ENCODE measurements around the gene PTPRU.

Gene PTPRU

DNA sequence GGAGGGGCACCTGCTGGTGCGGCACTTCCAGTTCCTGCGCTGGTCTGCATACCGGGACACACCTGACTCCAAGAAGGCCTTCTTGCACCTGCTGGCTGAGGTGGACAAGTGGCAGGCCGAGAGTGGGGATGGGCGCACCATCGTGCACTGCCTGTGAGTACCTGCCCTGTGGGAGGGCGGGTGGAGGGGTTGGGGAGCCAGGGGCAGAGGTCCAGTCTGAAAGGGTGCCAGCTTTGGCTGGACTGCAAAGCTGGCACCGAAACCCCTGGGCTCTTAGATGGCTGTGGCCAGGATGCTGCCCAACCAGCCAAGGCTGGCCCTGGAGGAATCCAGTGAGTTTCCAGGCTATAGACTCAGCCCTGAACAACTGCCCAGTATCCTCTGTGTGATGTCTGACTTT is 87.3 kb downstream of the PTPRU start (continued):
- no peak for TF ChIP-seq ZNF600 (tag by site-specific recombination; IDR thresholded peaks at IDR 0.05)
- TF ChIP-seq ZNF155 (tag by site-specific recombination; IDR thresholded peaks at IDR 0.05): no peak

DNA sequence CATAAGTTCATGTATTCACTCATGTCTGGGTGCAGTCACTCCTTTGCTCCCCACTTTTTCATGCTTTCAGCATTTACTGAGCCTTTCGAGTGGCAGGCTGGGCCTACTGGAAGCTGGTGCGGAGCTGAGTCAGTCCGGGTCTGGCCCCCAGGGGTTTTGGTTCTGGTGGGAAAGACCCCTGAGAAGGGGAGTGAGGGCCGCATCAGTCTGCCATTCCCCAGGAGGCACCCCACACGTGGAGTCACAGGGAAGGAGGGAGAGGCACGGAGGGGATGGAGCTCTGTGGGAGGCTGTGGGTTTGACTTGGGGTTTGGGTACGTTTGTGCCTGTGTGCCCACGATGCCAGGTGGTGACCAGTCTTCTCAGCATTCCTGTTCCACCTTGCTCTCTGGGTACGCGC is 87.9 kb downstream of the PTPRU start:
- Histone ChIP-seq H3K9me3 (ENCODE audit: control insufficient read depth, insufficient read depth, low read depth, low read length) (no peaks in the 10 kb centered on the region), H3K4me3 (ENCODE audit: low read depth, low read length) (no peak overlapping the region), H3K27ac (ENCODE audit: extremely low read depth, low read depth, low read length) (no peak overlapping the region), H3K36me3 (ENCODE audit: control insufficient read depth in 2 of 2, insufficient read depth in 1 of 2, low read length in 2 of 2) (peaks cover 0 to 63% of the 10 kb centered on the region in 2 experiments; a peak in 2 of 3 replicates), H3K4me1 (ENCODE audit: control insufficient read depth, insufficient read depth, low read length) (no peaks in the 10 kb centered on the region)
- no peak for TF ChIP-seq ZNF174 (tag by site-specific recombination; IDR thresholded peaks at IDR 0.05)
- TF ChIP-seq MYNN (tag by site-specific recombination; IDR thresholded peaks at IDR 0.05; ENCODE audit: borderline replicate concordance): no peak
- no peak for TF ChIP-seq ZNF76 (tag by site-specific recombination; IDR thresholded peaks at IDR 0.05; ENCODE audit: borderline replicate concordance, low read depth)
- peak; percentile 31; the same call in 1 of the 2 replicates for TF ChIP-seq GLIS1 (tag by site-specific recombination; IDR thresholded peaks at IDR 0.05)
- TF ChIP-seq, protein P1, sequence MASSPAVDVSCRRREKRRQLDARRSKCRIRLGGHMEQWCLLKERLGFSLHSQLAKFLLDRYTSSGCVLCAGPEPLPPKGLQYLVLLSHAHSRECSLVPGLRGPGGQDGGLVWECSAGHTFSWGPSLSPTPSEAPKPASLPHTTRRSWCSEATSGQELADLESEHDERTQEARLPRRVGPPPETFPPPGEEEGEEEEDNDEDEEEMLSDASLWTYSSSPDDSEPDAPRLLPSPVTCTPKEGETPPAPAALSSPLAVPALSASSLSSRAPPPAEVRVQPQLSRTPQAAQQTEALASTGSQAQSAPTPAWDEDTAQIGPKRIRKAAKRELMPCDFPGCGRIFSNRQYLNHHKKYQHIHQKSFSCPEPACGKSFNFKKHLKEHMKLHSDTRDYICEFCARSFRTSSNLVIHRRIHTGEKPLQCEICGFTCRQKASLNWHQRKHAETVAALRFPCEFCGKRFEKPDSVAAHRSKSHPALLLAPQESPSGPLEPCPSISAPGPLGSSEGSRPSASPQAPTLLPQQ (tag by site-specific recombination; IDR thresholded peaks at IDR 0.05): no peak
- no peak for TF ChIP-seq ZNF202 (tag by site-specific recombination; IDR thresholded peaks at IDR 0.05; ENCODE audit: borderline replicate concordance)
- no peak for TF ChIP-seq ZNF404 (tag by site-specific recombination; IDR thresholded peaks at IDR 0.05)
- TF ChIP-seq, protein P2, sequence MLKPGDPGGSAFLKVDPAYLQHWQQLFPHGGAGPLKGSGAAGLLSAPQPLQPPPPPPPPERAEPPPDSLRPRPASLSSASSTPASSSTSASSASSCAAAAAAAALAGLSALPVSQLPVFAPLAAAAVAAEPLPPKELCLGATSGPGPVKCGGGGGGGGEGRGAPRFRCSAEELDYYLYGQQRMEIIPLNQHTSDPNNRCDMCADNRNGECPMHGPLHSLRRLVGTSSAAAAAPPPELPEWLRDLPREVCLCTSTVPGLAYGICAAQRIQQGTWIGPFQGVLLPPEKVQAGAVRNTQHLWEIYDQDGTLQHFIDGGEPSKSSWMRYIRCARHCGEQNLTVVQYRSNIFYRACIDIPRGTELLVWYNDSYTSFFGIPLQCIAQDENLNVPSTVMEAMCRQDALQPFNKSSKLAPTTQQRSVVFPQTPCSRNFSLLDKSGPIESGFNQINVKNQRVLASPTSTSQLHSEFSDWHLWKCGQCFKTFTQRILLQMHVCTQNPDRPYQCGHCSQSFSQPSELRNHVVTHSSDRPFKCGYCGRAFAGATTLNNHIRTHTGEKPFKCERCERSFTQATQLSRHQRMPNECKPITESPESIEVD (tag by site-specific recombination; IDR thresholded peaks at IDR 0.05): no peak
- ChIA-PET POLR2A (no interaction called here), CTCF (interaction anchor here (0.6 kb wide), 1 partner anchor 1056 kb away, joined by 3 read pairs; no protein-coding TSS in a partner anchor)

DNA sequence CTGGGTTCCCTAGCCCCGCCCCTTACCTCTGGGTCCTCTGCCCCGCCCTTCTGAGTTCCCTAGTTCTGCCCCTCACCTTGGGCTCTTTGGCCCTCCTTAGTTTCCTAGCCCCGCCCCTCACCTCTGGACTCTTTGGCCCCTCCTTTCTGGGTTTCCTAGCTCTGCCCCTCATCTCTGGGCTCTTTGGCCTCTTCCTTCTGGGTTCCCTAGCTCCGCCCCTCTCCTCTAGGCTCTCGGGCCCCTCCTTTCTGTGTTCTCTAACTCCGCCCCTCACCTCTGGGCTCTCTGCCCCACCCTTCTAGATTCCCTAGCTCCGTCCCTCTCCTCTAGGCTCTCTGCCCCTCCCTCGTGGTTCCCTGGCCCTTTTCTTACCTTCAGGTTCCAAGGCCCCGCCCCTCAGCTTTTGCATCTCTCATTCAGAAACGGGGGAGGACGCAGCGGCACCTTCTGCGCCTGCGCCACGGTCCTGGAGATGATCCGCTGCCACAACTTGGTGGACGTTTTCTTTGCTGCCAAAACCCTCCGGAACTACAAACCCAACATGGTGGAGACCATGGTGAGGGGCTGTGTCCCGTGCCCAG is 88.5 kb downstream of the PTPRU start:
- H3K4me1 ChIP-seq (ENCODE audit: control insufficient read depth, insufficient read depth, low read length): no peaks in the 10 kb centered on the region
- H3K9me3 ChIP-seq (ENCODE audit: control insufficient read depth, insufficient read depth, low read depth, low read length): no peaks in the 10 kb centered on the region
- H3K27ac ChIP-seq (ENCODE audit: extremely low read depth, low read depth, low read length): no peak overlapping the region
- POLR2A ChIA-PET: no interaction called here
- CTCF ChIA-PET: interaction anchor here (0.6 to 0.7 kb wide), 2 partner anchors 8 to 1055 kb away, joined by 3 read pairs; no protein-coding TSS in a partner anchor
- TF ChIP-seq SP2 (tag by site-specific recombination; IDR thresholded peaks at IDR 0.05) (peak; percentile 43; the same call in 1 of the 2 replicates), KLF1 (tag by site-specific recombination; IDR thresholded peaks at IDR 0.05) (0 out of 2 replicates have a peak, but pooled peaks have one; percentile 44), ZNF558 (tag by site-specific recombination; IDR thresholded peaks at IDR 0.05) (no peak), ZNF621 (tag by site-specific recombination; IDR thresholded peaks at IDR 0.05) (no peak), ZEB2 (tag by site-specific recombination; IDR thresholded peaks at IDR 0.05) (no peak), SP3 (tag by site-specific recombination; IDR thresholded peaks at IDR 0.05) (peak; percentile 46), TRIM28 (IDR thresholded peaks at IDR 0.05; ENCODE audit: borderline replicate concordance, low read length) (no peak), ZBTB17 (tag by site-specific recombination; IDR thresholded peaks at IDR 0.05) (peak; percentile 54), ZNF48 (tag by site-specific recombination; IDR thresholded peaks at IDR 0.05) (no peak), OVOL3 (tag by site-specific recombination; IDR thresholded peaks at IDR 0.05) (no peak)
- TF ChIP-seq, protein P3, sequence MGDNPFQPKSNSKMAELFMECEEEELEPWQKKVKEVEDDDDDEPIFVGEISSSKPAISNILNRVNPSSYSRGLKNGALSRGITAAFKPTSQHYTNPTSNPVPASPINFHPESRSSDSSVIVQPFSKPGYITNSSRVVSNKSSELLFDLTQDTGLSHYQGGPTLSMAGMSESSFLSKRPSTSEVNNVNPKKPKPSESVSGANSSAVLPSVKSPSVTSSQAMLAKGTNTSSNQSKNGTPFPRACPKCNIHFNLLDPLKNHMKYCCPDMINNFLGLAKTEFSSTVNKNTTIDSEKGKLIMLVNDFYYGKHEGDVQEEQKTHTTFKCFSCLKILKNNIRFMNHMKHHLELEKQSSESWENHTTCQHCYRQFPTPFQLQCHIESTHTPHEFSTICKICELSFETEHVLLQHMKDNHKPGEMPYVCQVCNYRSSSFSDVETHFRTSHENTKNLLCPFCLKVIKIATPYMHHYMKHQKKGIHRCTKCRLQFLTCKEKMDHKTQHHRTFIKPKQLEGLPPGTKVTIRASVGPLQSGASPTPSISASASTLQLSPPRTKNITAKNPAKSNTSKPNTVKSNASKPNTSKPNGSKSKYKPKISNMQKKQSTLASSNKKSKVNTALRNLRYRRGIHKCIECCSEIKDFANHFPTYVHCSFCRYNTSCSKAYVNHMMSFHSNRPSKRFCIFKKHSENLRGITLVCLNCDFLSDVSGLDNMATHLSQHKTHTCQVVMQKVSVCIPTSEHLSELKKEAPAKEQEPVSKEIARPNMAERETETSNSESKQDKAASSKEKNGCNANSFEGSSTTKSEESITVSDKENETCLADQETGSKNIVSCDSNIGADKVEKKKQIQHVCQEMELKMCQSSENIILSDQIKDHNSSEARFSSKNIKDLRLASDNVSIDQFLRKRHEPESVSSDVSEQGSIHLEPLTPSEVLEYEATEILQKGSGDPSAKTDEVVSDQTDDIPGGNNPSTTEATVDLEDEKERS (tag by site-specific recombination; IDR thresholded peaks at IDR 0.05): no peak
- TF ChIP-seq, protein P4, sequence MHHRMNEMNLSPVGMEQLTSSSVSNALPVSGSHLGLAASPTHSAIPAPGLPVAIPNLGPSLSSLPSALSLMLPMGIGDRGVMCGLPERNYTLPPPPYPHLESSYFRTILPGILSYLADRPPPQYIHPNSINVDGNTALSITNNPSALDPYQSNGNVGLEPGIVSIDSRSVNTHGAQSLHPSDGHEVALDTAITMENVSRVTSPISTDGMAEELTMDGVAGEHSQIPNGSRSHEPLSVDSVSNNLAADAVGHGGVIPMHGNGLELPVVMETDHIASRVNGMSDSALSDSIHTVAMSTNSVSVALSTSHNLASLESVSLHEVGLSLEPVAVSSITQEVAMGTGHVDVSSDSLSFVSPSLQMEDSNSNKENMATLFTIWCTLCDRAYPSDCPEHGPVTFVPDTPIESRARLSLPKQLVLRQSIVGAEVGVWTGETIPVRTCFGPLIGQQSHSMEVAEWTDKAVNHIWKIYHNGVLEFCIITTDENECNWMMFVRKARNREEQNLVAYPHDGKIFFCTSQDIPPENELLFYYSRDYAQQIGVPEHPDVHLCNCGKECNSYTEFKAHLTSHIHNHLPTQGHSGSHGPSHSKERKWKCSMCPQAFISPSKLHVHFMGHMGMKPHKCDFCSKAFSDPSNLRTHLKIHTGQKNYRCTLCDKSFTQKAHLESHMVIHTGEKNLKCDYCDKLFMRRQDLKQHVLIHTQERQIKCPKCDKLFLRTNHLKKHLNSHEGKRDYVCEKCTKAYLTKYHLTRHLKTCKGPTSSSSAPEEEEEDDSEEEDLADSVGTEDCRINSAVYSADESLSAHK (tag by site-specific recombination; IDR thresholded peaks at IDR 0.05): no peak
- H3K4me3 ChIP-seq (ENCODE audit: low read depth, low read length): no peak overlapping the region
- H3K36me3 ChIP-seq (ENCODE audit: control insufficient read depth in 2 of 2, insufficient read depth in 1 of 2, low read length in 2 of 2): peaks cover 0 to 63% of the 10 kb centered on the region in 2 experiments; a peak in 2 of 3 replicates
